Ishikawa (cell line): ENCODE data around the gene VEGFD.

Experiments
- CREB1 ChIP-seq: IDR thresholded peaks from 2 replicates; pipeline ENCODE4 v1.6.1; 2012; ENCODE audit warnings: low read depth
- EP300 ChIP-seq: IDR thresholded peaks from 2 replicates; pipeline ENCODE4 v1.6.1; 2012; ENCODE audit warnings: borderline replicate concordance
- FOXM1 ChIP-seq: IDR thresholded peaks from 2 replicates; pipeline ENCODE4 v1.6.1; 2012; ENCODE audit warnings: low read depth, borderline replicate concordance
- RAD21 ChIP-seq: IDR thresholded peaks from 2 replicates; pipeline ENCODE4 v1.6.1; 2012; ENCODE audit warnings: low read depth
- TEAD4 ChIP-seq: IDR thresholded peaks from 2 replicates; pipeline ENCODE4 v1.6.1; 2012
- ZBTB7A ChIP-seq: IDR thresholded peaks from 2 replicates; pipeline ENCODE4 v1.6.1; 2012; ENCODE audit warnings: low read depth
- TF ChIP-seq, protein P1 (sequence below): IDR thresholded peaks from 2 replicates; pipeline ENCODE4 v1.6.1; 2012; ENCODE audit warnings: low read depth, mild to moderate bottlenecking
- TF ChIP-seq, protein P2 (sequence below): IDR thresholded peaks from 2 replicates; pipeline ENCODE4 v1.6.1; 2012

DNA sequence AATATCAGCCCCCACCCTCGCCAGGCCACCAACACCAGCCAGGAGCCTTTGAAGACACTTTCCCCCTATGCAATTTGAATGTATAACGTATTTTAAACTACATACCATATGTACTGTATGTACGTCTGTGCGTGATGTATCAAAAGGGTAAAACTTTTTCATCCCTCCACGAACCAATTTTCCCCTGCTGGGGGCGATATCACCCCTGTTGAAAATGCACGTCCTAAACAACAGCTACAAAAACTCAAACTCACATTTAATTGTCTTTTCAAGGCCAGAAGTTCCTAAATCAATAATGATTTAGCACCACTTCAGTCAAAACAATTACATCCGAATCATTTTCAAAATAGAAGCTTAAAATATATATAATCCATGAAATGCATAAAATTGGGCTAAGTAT is 1.4 kb downstream of the VEGFD start:
- TF ChIP-seq CREB1 (no peak), ZBTB7A (no peak), EP300 (no peak), TEAD4 (no peak), RAD21 (no peak), FOXM1 (no peak)
- TF ChIP-seq, protein P1, sequence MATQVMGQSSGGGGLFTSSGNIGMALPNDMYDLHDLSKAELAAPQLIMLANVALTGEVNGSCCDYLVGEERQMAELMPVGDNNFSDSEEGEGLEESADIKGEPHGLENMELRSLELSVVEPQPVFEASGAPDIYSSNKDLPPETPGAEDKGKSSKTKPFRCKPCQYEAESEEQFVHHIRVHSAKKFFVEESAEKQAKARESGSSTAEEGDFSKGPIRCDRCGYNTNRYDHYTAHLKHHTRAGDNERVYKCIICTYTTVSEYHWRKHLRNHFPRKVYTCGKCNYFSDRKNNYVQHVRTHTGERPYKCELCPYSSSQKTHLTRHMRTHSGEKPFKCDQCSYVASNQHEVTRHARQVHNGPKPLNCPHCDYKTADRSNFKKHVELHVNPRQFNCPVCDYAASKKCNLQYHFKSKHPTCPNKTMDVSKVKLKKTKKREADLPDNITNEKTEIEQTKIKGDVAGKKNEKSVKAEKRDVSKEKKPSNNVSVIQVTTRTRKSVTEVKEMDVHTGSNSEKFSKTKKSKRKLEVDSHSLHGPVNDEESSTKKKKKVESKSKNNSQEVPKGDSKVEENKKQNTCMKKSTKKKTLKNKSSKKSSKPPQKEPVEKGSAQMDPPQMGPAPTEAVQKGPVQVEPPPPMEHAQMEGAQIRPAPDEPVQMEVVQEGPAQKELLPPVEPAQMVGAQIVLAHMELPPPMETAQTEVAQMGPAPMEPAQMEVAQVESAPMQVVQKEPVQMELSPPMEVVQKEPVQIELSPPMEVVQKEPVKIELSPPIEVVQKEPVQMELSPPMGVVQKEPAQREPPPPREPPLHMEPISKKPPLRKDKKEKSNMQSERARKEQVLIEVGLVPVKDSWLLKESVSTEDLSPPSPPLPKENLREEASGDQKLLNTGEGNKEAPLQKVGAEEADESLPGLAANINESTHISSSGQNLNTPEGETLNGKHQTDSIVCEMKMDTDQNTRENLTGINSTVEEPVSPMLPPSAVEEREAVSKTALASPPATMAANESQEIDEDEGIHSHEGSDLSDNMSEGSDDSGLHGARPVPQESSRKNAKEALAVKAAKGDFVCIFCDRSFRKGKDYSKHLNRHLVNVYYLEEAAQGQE, result no peak
- TF ChIP-seq, protein P2, sequence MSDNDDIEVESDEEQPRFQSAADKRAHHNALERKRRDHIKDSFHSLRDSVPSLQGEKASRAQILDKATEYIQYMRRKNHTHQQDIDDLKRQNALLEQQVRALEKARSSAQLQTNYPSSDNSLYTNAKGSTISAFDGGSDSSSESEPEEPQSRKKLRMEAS, result no peak
